Smooth muscle cell (in vitro differentiated cells): ENCODE results near the gene EIF3M. TPM values are rescaled to one million over a fixed set of nuclear protein-coding genes. Genes with fewer than 3 reads are reported as not detected.

Experiments used
- DNase-seq: peaks from one replicate; lab custom pipeline; 2025; ENCODE audit not compliant: unreplicated experiment; lab: John Stamatoyannopoulos, UW
- H2AFZ ChIP-seq: fragments of 200-600 bp; sonication (generic); 2 replicates; pipeline ENCODE4 v1.6.0; 2016; ENCODE audit warnings: antibody characterized with exemption, low read depth, mild to moderate bottlenecking
- H3F3A ChIP-seq: fragments of 200-600 bp; sonication (generic); 2 replicates; pipeline ENCODE4 v1.6.0; 2017; ENCODE audit warnings: antibody characterized with exemption, low read depth
- H3K27ac ChIP-seq: fragments of 200-600 bp; sonication (generic); 2 replicates; pipeline ENCODE4 v1.5.1; 2016; ENCODE audit warnings: low read depth, mild to moderate bottlenecking
- H3K27me3 ChIP-seq: fragments of 200-600 bp; sonication (generic); 2 replicates; pipeline ENCODE4 v1.6.1; 2016; ENCODE audit warnings: low read depth, mild to moderate bottlenecking
- H3K36me3 ChIP-seq: fragments of 200-600 bp; sonication (generic); 2 replicates; pipeline ENCODE4 v1.5.1; 2016; ENCODE audit warnings: low read depth
- H3K4me1 ChIP-seq: fragments of 200-600 bp; sonication (generic); 2 replicates; pipeline ENCODE4 v1.5.1; 2016; ENCODE audit warnings: low read depth
- H3K4me2 ChIP-seq: fragments of 200-600 bp; sonication (generic); 2 replicates; pipeline ENCODE4 v1.6.0; 2016; ENCODE audit warnings: mild to moderate bottlenecking
- H3K4me3 ChIP-seq: fragments of 200-600 bp; sonication (generic); 2 replicates; pipeline ENCODE4 v1.5.1; 2016; ENCODE audit warnings: mild to moderate bottlenecking
- H3K79me2 ChIP-seq: fragments of 200-600 bp; sonication (generic); 2 replicates; pipeline ENCODE4 v1.6.0; 2016; ENCODE audit warnings: low read depth, mild to moderate bottlenecking
- H3K9ac ChIP-seq: fragments of 200-600 bp; sonication (generic); 2 replicates; pipeline ENCODE4 v1.6.0; 2016; ENCODE audit warnings: low read depth
- H3K9me3 ChIP-seq: fragments of 200-600 bp; sonication (generic); replicated peaks from 2 replicates; pipeline ENCODE4 v1.5.1; 2016; ENCODE audit warnings: low read depth
- H4K20me1 ChIP-seq: fragments of 200-600 bp; sonication (generic); 2 replicates; pipeline ENCODE4 v1.6.0; 2016; ENCODE audit warnings: low read depth
- CTCF ChIP-seq: fragments of 200-600 bp; sonication (generic); IDR thresholded peaks from 2 replicates; pipeline ENCODE4 v1.5.1; 2017; ENCODE audit warnings: borderline replicate concordance, mild to moderate bottlenecking, antibody characterized with exemption; ENCODE audit not compliant: insufficient read depth, poor library complexity, severe bottlenecking
- WGBS: methylation state at CpG from one replicate; pipeline ENCODE4 v1.1.7; 2016; ENCODE audit warnings: low lambda C conversion rate; 5-methylcytosine and 5-hydroxymethylcytosine counted together
- polyA plus RNA-seq: library from polyadenylated mRNA; unstranded; fragments of >200 nt; fragmentation: Nextera tagmentation; extraction: Ambion mirVana; gene quantifications from 2 replicates; pipeline ENCODE4 v1.2.1, GENCODE V29; 2016
- total RNA-seq: library from RNA; depleted of rRNA; stranded (reverse); fragments of >200 nt; gene quantifications from 2 replicates; pipeline ENCODE4 v1.2.3, GENCODE V29; 2014

EIF3M gene
- total RNA-seq = 536 and 539 TPM in 2 replicates
- polyA plus RNA-seq = 178 and 193 TPM in 2 replicates

- WGBS = 2% methylated on average over 63 of the region's 70 CpGs
- TF ChIP-seq CTCF = no peak
- H3K79me2 ChIP-seq = peaks cover 45% of the 10 kb centered on the region
Measured at GRCh38 chr11:32583459-32584271, at the start of gene EIF3M. TSS of gene EIF3M (plus strand) at chr11:32583831. CDS start at chr11:32583888, 57 bp downstream.

GRCh38 chr11:32538804-32539203, 44.8 kb upstream of the EIF3M start:
- no peaks in the 10 kb centered on the region for H3K36me3 ChIP-seq
- no peak overlapping the region for H2AFZ ChIP-seq
- DNase-seq = no peak
- no peaks in the 10 kb centered on the region for H3K4me1 ChIP-seq
- H3K79me2 ChIP-seq = no peaks in the 10 kb centered on the region
- H3K27me3 ChIP-seq = no peaks in the 10 kb centered on the region
- TF ChIP-seq CTCF = no peak
- no peak overlapping the region for H3K4me3 ChIP-seq
- H3F3A ChIP-seq = no peaks in the 10 kb centered on the region
- no peak overlapping the region for H3K9ac ChIP-seq
- H4K20me1 ChIP-seq = no peaks in the 10 kb centered on the region
- no peaks in the 10 kb centered on the region for H3K9me3 ChIP-seq
- no peak overlapping the region for H3K27ac ChIP-seq
- H3K4me2 ChIP-seq = no peak overlapping the region
- 95% methylated on average over 7 of the region's 7 CpGs for WGBS

More at GRCh38 chr11:32583459-32584271, at the start of gene EIF3M:
- Histone ChIP-seq H3K4me3 (peak within 1 kb of the TSS; percentile 61), H4K20me1 (peaks cover 42% of the 10 kb centered on the region), H3K27me3 (no peaks in the 10 kb centered on the region), H3K4me2 (peak within 1 kb of the TSS; percentile 88), H2AFZ (peak within 1 kb of the TSS; percentile 97), H3F3A (peaks cover 5% of the 10 kb centered on the region), H3K4me1 (peaks cover 10% of the 10 kb centered on the region), H3K9ac (peak within 1 kb of the TSS; percentile 88), H3K27ac (peak within 1 kb of the TSS; percentile 81), H3K36me3 (no peaks in the 10 kb centered on the region), H3K9me3 (no peaks in the 10 kb centered on the region)
- DNase-seq = peak; percentile 73

- Histone ChIP-seq H3K27me3 (peaks cover 24% of the 10 kb centered on the region), H3K9ac (no peak overlapping the region), H3K79me2 (no peaks in the 10 kb centered on the region), H3K36me3 (no peaks in the 10 kb centered on the region), H3K27ac (no peak overlapping the region), H3F3A (no peaks in the 10 kb centered on the region), H3K4me3 (no peak overlapping the region), H3K4me2 (no peak overlapping the region), H3K4me1 (no peaks in the 10 kb centered on the region), H3K9me3 (no peaks in the 10 kb centered on the region), H4K20me1 (no peaks in the 10 kb centered on the region), H2AFZ (no peak overlapping the region)
- no peak for DNase-seq
- 90% methylated on average over 1 of the region's 1 CpG for WGBS
- no peak for TF ChIP-seq CTCF
Measured at GRCh38 chr11:32549611-32550187, 33.9 kb upstream of the EIF3M start.
